Dendritic cell treated with granulocyte-macrophage colony-stimulating factor and Interleukin-4, amounts not matched to agents 40 ng/mL and 50 ng/mL, for 4 days (primary cell): ENCODE results near the gene RNPEP.
"Not testable (repeated sequence)": the region's sequence is repeated elsewhere in the genome, so short reads cannot be mapped to it uniquely, and the experiment has no call there.

Experiments used
- H3K27ac Mint-ChIP-seq: one replicate; pipeline ENCODE4 v1.8.0; 2022; ENCODE audit warnings: mild to moderate bottlenecking, mixed read lengths
- H3K27me3 Mint-ChIP-seq: one replicate; pipeline ENCODE4 v1.8.0; 2022; ENCODE audit warnings: mild to moderate bottlenecking, mixed read lengths
- H3K36me3 Mint-ChIP-seq: one replicate; pipeline ENCODE4 v1.8.0; 2022; ENCODE audit warnings: low read depth, mixed read lengths
- H3K4me1 Mint-ChIP-seq: one replicate; pipeline ENCODE4 v1.8.0; 2022; ENCODE audit warnings: low read depth, mixed read lengths
- H3K4me3 Mint-ChIP-seq: one replicate; pipeline ENCODE4 v1.8.0; 2022; ENCODE audit warnings: mild to moderate bottlenecking, moderate library complexity, mixed read lengths
- H3K9me3 Mint-ChIP-seq: one replicate; pipeline ENCODE4 v1.8.0; 2022; ENCODE audit warnings: mixed read lengths
- intact Hi-C: fragments of 100-400 bp; cut with micrococcal nuclease; formaldehyde crosslinking; loops from one replicate; pipeline ENCODE4 v1.15.0; 2022

Gene RNPEP

DNA sequence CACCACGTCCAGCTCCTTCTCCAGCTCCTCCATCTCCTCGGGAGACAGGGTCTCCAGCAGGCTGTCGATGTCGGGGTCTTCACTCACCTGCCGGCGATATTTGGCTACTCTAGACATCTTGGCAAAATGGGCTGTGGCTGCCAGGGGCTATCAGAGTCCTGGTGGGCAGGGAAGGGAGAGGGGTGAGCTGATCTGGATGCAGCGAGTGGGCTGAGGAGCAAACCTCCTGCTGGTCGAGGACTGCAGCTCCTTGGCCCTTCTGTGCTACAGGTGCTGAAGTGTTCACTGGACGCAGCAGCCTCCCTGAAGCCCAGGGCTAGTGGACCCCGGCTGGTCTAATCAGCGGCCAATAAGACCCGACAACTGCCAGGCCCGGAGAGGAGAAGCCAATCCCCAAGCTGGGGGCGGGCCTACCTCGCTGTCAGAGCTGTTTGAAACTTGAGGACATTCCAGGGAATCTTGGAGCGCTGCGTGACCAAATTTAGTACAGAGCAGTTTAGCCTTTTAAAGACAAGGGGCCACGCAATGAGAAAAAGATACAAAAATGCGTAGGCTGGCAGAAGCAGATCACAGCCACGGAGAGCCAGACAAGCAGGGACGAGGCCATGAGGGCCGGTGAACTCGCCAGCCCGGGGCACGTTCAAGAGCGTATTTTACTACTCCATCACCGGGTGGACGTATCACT is 36.1 kb upstream of the RNPEP start, which contains the start of gene LMOD1:
LMOD1 (minus strand) TSS at position 325 of the 685 bp plus-strand sequence; CDS start at position 117, 208 bp downstream.
- Mint-ChIP-seq H3K36me3 (no peaks in the 10 kb centered on the region), H3K27me3 (peaks cover 57% of the 10 kb centered on the region), H3K27ac (no peak within 1 kb of the TSS), H3K9me3 (no peaks in the 10 kb centered on the region), H3K4me3 (peak within 1 kb of the TSS; percentile 11), H3K4me1 (peaks cover 17% of the 10 kb centered on the region)
- intact Hi-C loops, result no loop called here

- no peak overlapping the region for H3K27ac Mint-ChIP-seq
- H3K27me3 Mint-ChIP-seq, result peaks cover 53% of the 10 kb centered on the region
- no peaks in the 10 kb centered on the region for H3K9me3 Mint-ChIP-seq
- no peak overlapping the region for H3K4me3 Mint-ChIP-seq
- intact Hi-C loops, result no loop called here
- no peaks in the 10 kb centered on the region for H3K36me3 Mint-ChIP-seq
- peaks cover 17% of the 10 kb centered on the region for H3K4me1 Mint-ChIP-seq
Measured at GRCh38 chr1:201947697-201948008, 34.8 kb upstream of the RNPEP start.

GRCh38 chr1:201949491-201949890 is 33.0 kb upstream of the RNPEP start:
- H3K36me3 Mint-ChIP-seq, result no peaks in the 10 kb centered on the region
- intact Hi-C loops, result no loop called here
- H3K27me3 Mint-ChIP-seq, result peaks cover 43% of the 10 kb centered on the region
- H3K27ac Mint-ChIP-seq, result no peak overlapping the region
- H3K9me3 Mint-ChIP-seq, result no peaks in the 10 kb centered on the region
- no peak overlapping the region for H3K4me3 Mint-ChIP-seq
- H3K4me1 Mint-ChIP-seq, result peaks cover 20% of the 10 kb centered on the region

DNA sequence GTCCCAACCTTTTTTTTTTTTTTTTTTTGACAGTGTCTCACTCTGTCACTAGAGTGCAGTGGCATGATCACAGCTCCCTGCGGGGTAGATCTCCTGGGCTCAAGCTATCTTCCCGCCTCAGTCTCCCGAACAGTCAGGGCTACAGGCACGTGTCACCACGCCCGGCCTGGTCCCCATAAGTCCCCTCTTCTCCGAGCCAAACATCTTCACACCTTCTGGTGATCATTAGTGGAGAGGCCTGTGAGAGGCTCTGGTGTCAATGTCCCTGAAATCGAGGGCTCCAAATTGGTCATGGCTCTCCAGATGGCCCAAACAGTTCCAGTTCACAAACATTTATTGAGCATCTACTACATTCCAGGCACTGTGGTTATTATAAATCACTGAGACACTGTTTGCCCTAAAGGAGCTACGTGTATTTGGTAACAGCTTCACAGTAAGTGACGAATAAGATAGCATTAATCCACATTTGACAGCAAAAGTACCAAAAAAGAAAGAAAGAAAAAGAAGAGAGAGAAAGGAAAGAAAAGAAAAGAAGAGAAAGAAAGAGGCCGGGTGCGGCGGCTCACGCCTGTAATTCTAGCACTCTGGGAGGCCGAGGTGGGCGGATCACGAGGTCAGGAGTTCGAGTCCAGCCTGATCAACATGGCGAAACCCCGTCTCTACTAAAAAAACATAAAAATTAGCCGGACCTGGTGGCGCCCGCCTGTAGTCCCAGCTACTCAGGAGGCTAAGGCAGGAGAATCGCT is 28.0 kb upstream of the RNPEP start:
- intact Hi-C loops, result loop anchor here (1.0 kb wide), 1 partner anchor 72 kb away; no protein-coding TSS in a partner anchor
- peaks cover 2% of the 10 kb centered on the region for H3K27me3 Mint-ChIP-seq
- H3K36me3 Mint-ChIP-seq, result peaks cover 37% of the 10 kb centered on the region
- H3K27ac Mint-ChIP-seq, result peak overlapping the region; percentile 100
- H3K4me3 Mint-ChIP-seq, result peak overlapping the region; percentile 93
- H3K9me3 Mint-ChIP-seq, result no peaks in the 10 kb centered on the region
- H3K4me1 Mint-ChIP-seq, result peaks cover 12% of the 10 kb centered on the region

DNA sequence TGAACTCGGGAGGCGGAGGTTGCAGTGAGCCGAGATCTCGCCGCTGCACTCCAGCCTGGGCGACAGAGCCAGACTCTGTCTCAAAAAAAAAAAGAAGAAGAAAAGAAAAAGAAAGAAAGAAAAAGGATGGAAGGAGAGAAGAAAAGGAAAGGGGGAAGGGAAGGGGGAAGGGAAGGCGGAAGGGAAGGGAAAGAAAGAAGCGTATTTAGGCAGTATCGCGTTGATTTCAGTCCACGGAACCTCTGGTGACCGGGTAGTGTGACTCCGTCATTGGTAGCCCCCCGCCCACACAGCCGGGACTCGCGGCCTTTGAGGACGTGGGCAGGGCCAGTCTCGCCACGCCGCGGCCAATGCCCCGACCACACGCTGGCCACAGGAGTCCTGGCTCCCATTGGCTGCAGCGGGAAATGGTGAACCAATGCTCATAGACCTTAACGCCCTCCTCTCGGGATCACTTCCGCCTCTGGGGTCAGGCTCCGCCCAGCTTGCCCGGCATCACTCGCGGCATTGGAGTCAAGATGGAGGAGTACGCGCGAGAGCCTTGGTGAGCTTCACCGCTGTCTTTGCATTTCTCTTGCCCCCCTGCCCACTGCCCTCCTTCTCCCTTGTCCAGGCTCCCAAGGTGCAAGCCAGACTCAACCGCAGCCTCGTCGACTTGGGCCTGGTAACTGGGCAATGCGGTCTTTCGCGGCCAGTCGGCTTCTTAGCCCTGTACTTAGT is 27.3 kb upstream of the RNPEP start, which contains the start of gene TIMM17A:
TIMM17A (plus strand) TSS at position 495 of the 720 bp plus-strand sequence; CDS start at position 519, 24 bp downstream.
- H3K4me1 Mint-ChIP-seq, result peaks cover 12% of the 10 kb centered on the region
- H3K27ac Mint-ChIP-seq, result peak within 1 kb of the TSS; percentile 100
- no peaks in the 10 kb centered on the region for H3K9me3 Mint-ChIP-seq
- peaks cover 41% of the 10 kb centered on the region for H3K36me3 Mint-ChIP-seq
- peaks cover under 1% of the 10 kb centered on the region for H3K27me3 Mint-ChIP-seq
- H3K4me3 Mint-ChIP-seq, result peak within 1 kb of the TSS; percentile 93
- intact Hi-C loops, result loop anchor here (1.0 kb wide), 1 partner anchor 73 kb away; no protein-coding TSS in a partner anchor

DNA sequence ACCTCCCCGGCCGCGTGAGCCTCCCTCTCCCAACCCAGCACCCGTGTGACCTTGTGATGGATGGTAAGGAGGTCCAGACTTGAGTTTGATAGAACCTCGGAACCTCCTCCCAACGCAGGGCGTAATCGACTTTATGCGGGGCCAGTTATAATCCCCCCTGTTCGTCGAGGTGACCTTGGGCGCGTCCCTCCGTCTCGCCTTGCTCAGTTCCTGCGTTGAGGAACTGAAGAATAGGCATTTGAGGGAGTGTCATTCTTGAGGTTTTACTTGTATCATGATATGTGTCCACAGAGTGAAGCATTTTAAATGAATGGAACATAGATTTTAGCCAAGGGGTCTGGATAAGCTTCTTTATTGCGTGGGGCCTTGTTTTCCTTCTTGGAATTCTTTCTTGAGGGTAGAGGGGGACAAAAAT is 26.7 kb upstream of the RNPEP start:
- H3K4me1 Mint-ChIP-seq, result peaks cover 12% of the 10 kb centered on the region
- peak overlapping the region; percentile 100 for H3K27ac Mint-ChIP-seq
- no peaks in the 10 kb centered on the region for H3K9me3 Mint-ChIP-seq
- H3K36me3 Mint-ChIP-seq, result peaks cover 47% of the 10 kb centered on the region
- intact Hi-C loops, result loop anchor here (1.0 kb wide), 1 partner anchor 73 kb away; no protein-coding TSS in a partner anchor
- H3K4me3 Mint-ChIP-seq, result peak overlapping the region; percentile 93
- H3K27me3 Mint-ChIP-seq, result no peaks in the 10 kb centered on the region

DNA sequence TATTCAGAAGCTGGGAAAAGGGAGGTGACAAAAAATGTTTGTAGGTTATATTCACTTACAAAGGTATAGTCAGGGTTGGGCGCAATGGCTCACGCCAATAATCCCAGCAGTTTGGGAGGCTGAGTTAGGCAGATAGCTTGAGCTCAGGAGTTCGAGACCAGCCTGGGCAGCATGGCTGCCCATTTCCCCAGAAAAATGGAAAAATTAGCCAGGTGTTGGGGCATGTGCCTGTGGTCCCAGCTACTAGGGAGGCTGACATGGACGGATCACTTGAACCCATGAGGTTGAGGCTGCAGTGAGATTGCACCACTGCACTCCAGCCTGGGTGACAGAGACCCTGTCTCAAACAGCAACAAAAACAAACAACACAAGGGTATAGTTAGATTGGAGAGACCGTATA is 24.1 kb upstream of the RNPEP start:
- H3K4me1 Mint-ChIP-seq, result peaks cover 12% of the 10 kb centered on the region

GRCh38 chr1:201962382-201962781 is 20.1 kb upstream of the RNPEP start:
- H3K27me3 Mint-ChIP-seq, H3K4me1 Mint-ChIP-seq, H3K27ac Mint-ChIP-seq, intact Hi-C loops, H3K9me3 Mint-ChIP-seq, H3K4me3 Mint-ChIP-seq: not testable (repeated sequence)
- peaks cover 95% of the 10 kb centered on the region for H3K36me3 Mint-ChIP-seq

More for the DNA sequence above, 24.1 kb upstream of the RNPEP start:
- no peaks in the 10 kb centered on the region for H3K27me3 Mint-ChIP-seq
- no peaks in the 10 kb centered on the region for H3K9me3 Mint-ChIP-seq
- H3K27ac Mint-ChIP-seq, result no peak overlapping the region
- H3K36me3 Mint-ChIP-seq, result peaks cover 73% of the 10 kb centered on the region
- intact Hi-C loops, result no loop called here
- H3K4me3 Mint-ChIP-seq, result no peak overlapping the region

GRCh38 chr1:201964261-201964660 is 18.2 kb upstream of the RNPEP start:
- H3K36me3 Mint-ChIP-seq, result peaks cover 95% of the 10 kb centered on the region
- H3K27me3 Mint-ChIP-seq, result no peaks in the 10 kb centered on the region
- intact Hi-C loops, result no loop called here
- no peak overlapping the region for H3K27ac Mint-ChIP-seq
- H3K4me3 Mint-ChIP-seq, result no peak overlapping the region
- no peaks in the 10 kb centered on the region for H3K4me1 Mint-ChIP-seq
- H3K9me3 Mint-ChIP-seq, result no peaks in the 10 kb centered on the region

- Mint-ChIP-seq H3K4me1 (no peaks in the 10 kb centered on the region), H3K9me3 (no peaks in the 10 kb centered on the region), H3K36me3 (peaks cover 99% of the 10 kb centered on the region), H3K27me3 (no peaks in the 10 kb centered on the region), H3K27ac (no peak overlapping the region), H3K4me3 (no peak overlapping the region)
- intact Hi-C loops, result no loop called here
Measured at GRCh38 chr1:201966171-201966570, 16.3 kb upstream of the RNPEP start.

- Mint-ChIP-seq H3K4me3 (no peak overlapping the region), H3K9me3 (no peaks in the 10 kb centered on the region), H3K36me3 (peaks cover 77% of the 10 kb centered on the region), H3K27ac (no peak overlapping the region), H3K27me3 (no peaks in the 10 kb centered on the region), H3K4me1 (no peaks in the 10 kb centered on the region)
- intact Hi-C loops, result no loop called here
Measured at GRCh38 chr1:201968202-201968925, 14.1 kb upstream of the RNPEP start.

DNA sequence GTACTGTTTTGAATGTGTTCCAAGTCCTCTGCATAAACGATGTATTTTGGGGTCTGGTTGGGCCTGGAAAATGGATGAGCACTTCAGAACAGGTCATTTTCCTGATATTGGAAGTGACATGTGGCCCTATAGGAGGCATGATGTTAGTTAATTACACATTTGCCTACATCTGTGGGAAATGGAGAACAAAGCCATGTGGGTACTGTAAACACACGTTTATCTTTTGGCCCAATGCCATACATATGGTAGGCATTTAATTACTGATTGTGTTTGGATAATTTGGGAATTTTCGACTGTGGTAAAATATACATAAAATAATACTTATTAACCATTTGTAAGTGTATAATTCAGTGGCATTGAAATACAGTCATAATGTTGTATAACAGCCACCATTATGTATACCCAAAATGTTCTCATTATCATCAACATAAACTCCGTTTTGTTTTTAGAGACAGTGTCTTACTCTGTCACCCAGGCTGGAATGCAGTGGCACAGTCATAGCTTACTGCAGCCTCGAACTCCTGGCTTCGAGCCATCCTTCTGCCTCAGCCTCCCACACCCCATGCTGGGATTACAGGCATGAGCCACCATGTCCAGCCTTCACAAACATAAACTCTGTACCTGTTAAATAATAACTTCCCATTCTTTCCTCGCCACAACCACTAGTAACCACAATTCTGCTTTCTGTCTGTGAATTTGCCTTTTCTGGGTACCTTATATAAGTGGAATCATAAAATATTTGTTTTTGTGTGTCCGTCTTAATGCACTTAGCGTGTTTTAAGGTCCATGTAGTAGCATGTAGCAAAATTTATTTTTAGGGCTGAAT is 11.9 kb upstream of the RNPEP start:
- Mint-ChIP-seq H3K36me3 (peaks cover 56% of the 10 kb centered on the region), H3K27ac (no peak overlapping the region)
- intact Hi-C loops, result loop anchor here (10.0 kb wide), 1 partner anchor 436 kb away; the partner anchor contains the start of gene NAV1

More for the DNA sequence above, 11.9 kb upstream of the RNPEP start:
- Mint-ChIP-seq H3K4me3 (no peak overlapping the region), H3K4me1 (no peaks in the 10 kb centered on the region), H3K27me3 (peaks cover 2% of the 10 kb centered on the region), H3K9me3 (no peaks in the 10 kb centered on the region)
